Lung (tissue), 12 donors: ENCODE data around the gene GRK2. TPM values are rescaled to one million over a fixed set of nuclear protein-coding genes. Genes with fewer than 3 reads are reported as not detected.

Source experiments
- ATAC-seq: fragments of 200-7000 bp; cut with Tn5 transposase; one replicate; pipeline ENCODE4 v1.9.1; 2020; ENCODE audit warnings: moderate number of reproducible peaks; ENCODE audit not compliant: insufficient read depth, low FRiP score
- DNase-seq, 3 donors: peaks; one replicate each; pipeline ENCODE4 v3.0.0-alpha.2; 2013 to 2017
- H3K27ac ChIP-seq, 2 donors: one replicate each; pipeline ENCODE4 v1.5.1; 2013; ENCODE audit warnings: mild to moderate bottlenecking in 2 of 2, moderate library complexity in 2 of 2, control low read depth in 1 of 2, inconsistent platforms in 1 of 2, low read depth in 1 of 2, low read length in 1 of 2
- H3K27me3 ChIP-seq, 3 donors: one replicate each; pipeline ENCODE4 v1.5.1; 2013; ENCODE audit warnings: low read length in 2 of 3; ENCODE audit not compliant: control insufficient read depth in 3 of 3, insufficient read depth in 3 of 3
- H3K36me3 ChIP-seq, 4 donors: one replicate each; pipeline ENCODE4 v1.5.1; 2013; ENCODE audit warnings: low read length in 4 of 4, mild to moderate bottlenecking in 1 of 4, moderate library complexity in 1 of 4; ENCODE audit not compliant: control insufficient read depth in 4 of 4, insufficient read depth in 4 of 4
- H3K4me1 ChIP-seq, 5 donors: one replicate each; pipeline ENCODE4 v1.5.1; 2013; ENCODE audit warnings: low read length in 5 of 5, mild to moderate bottlenecking in 2 of 5, moderate library complexity in 1 of 5; ENCODE audit not compliant: control insufficient read depth in 5 of 5, insufficient read depth in 5 of 5
- H3K4me3 ChIP-seq: one replicate; pipeline ENCODE4 v1.5.1; 2013; ENCODE audit warnings: mild to moderate bottlenecking, control low read depth, moderate library complexity
- H3K9ac ChIP-seq, 2 donors: one replicate each; pipeline ENCODE4 v1.5.1; 2013; ENCODE audit warnings: low read length in 2 of 2, control low read depth in 1 of 2; ENCODE audit not compliant: insufficient read depth in 1 of 2
- H3K9me3 ChIP-seq, 4 donors: one replicate each; pipeline ENCODE4 v1.5.1; 2013; ENCODE audit warnings: low read length in 3 of 4, mild to moderate bottlenecking in 1 of 4, moderate library complexity in 1 of 4; ENCODE audit not compliant: control insufficient read depth in 4 of 4, insufficient read depth in 3 of 4
- CTCF ChIP-seq: IDR thresholded peaks from 2 replicates; pipeline ENCODE4 v1.5.1; 2012; ENCODE audit warnings: mild to moderate bottlenecking; ENCODE audit errors: control extremely low read depth, extremely low read depth
- WGBS, 2 donors: extraction: QIAGEN DNeasy Blood & Tissue Kit; methylation state at CpG; one replicate each; pipeline ENCODE4 v1.1.7; 2013; 5-methylcytosine and 5-hydroxymethylcytosine counted together
- polyA plus RNA-seq, 2 donors: library from polyadenylated mRNA; stranded (reverse); fragments of 200-250 nt; gene quantifications; one replicate each; pipeline ENCODE4 v1.2.1, GENCODE V29; 2013
- total RNA-seq, 2 donors: library from RNA; depleted of rRNA in 1 of 2; stranded (reverse); fragments of >200 nt in 1 of 2; gene quantifications; one replicate each; pipeline ENCODE4 v1.2.1, GENCODE V29; 2014 to 2021
- donor health status: control.
- donor health status: control.
- donor health status: Bipolar disorder and iron deficiency.
- donor health status: healthy.
- donor health status: DM: yes; HTN: yes; CAD: no.

Gene GRK2
- total and polyA plus RNA-seq, 4 donors = 37.1 to 130 (median 97.5) TPM

DNA sequence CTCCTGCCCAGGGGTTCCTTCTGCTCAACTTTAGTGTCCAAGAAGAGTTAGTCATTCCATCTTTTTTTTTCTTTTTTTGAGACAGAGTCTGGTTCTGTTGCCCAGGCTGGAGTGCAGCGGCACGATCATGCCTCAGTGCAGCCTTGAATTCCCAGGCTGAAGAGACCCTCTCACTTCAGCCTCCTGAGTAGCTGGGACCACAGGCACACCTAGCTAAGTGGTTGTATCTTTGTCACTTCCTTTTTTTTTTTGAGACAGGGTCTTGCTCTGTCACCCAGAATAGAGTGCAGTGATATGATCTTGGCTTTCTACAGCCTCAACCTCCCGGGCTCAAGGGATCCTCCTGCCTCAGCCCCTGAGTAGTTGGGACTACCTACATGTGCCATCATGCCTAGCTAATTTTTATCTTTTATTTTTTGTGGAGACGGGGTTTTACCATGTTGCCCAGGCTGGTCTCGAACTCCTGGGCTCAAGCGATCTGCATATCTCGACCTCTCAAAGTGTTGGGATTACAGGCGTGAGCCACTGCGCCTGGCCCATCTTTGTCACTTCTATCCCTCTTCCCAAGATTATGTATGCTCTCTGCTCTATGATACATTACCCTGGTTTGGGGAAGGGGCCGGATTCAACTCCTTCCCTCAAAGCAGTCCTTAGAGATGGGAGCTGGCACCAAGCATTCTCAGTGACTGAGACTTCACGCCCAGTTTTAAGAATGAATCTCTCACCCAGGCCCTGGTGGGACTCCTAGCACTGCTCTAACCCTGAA is 47.0 kb downstream of the GRK2 start:
- WGBS, 2 donors = 90 to 92% methylated on average over 11 of the region's 11 CpGs
- TF ChIP-seq CTCF = no peak
- peaks cover 0 to 32% (median 5%) of the 10 kb centered on the region in 4 donors for H3K36me3 ChIP-seq
- no peak overlapping the region for H3K9ac ChIP-seq
- H3K27ac ChIP-seq = peak overlapping the region in 1 of 2 donors; percentile 3
- no peaks in the 10 kb centered on the region for H3K27me3 ChIP-seq
- H3K4me3 ChIP-seq = no peak overlapping the region
- no peak for ATAC-seq
- H3K4me1 ChIP-seq = peaks cover 0 to under 1% (median 0%) of the 10 kb centered on the region in 5 donors
- no peak for DNase-seq
- H3K9me3 ChIP-seq = no peaks in the 10 kb centered on the region

GRCh38 chr11:67314218-67314617 is 47.9 kb downstream of the GRK2 start:
- DNase-seq (no peak), ATAC-seq (no peak)
- H3K4me1 ChIP-seq = peaks cover 0 to 9% (median 0%) of the 10 kb centered on the region in 5 donors
- H3K36me3 ChIP-seq = peaks cover 0 to 26% (median 5%) of the 10 kb centered on the region in 4 donors
- H3K27me3 ChIP-seq = no peaks in the 10 kb centered on the region
- no peak overlapping the region for H3K9ac ChIP-seq
- WGBS, 2 donors = 93 to 95% methylated on average over 2 of the region's 2 CpGs
- no peaks in the 10 kb centered on the region for H3K9me3 ChIP-seq
- H3K27ac ChIP-seq = no peak overlapping the region
- no peak for TF ChIP-seq CTCF
- no peak overlapping the region for H3K4me3 ChIP-seq

DNA sequence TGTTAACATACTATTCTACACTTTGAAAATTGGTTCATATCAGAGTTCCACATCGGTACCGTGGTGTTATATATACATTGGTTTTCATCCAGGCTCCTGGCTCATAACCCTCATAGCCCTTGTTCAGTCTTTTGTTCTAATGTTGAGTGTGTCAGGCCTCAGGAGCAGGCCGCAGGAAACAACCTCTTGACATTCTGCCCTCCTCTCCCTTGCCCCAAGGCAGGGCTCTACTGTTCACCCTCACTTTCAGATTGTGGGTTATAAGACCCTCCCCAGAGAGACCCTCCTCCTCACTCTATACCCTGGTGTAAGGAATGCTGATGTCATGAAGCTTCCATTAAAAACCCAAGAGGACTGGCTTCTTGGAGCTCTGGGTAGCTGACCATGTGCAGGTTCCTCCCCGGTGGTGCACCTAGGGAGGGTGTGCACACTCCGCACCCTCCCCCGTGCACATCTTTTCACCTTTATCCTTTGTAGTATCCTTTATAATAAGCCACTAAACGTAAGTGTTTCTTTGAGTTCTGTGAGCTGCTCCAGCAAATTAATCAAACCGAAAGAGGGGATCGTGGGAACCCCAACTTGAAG is 49.1 kb downstream of the GRK2 start:
- ATAC-seq = no peak
- no peak for TF ChIP-seq CTCF

More for the DNA sequence above, 49.1 kb downstream of the GRK2 start:
- no peaks in the 10 kb centered on the region for H3K9me3 ChIP-seq
- no peak overlapping the region for H3K27ac ChIP-seq
- H3K27me3 ChIP-seq = no peaks in the 10 kb centered on the region
- peaks cover 0 to 14% (median 0%) of the 10 kb centered on the region in 5 donors for H3K4me1 ChIP-seq
- no peak overlapping the region for H3K4me3 ChIP-seq
- DNase-seq = no peak
- 79 to 87% methylated on average over 9 of the region's 9 CpGs for WGBS, 2 donors
- peaks cover 0 to 14% (median 3%) of the 10 kb centered on the region in 4 donors for H3K36me3 ChIP-seq
- no peak overlapping the region for H3K9ac ChIP-seq
